IPS-NIHi11 (cell line): ENCODE measurements around the gene C1QTNF6.

Experiments used
- DNase-seq: peaks from one replicate; pipeline ENCODE4 v3.0.0; 2012; ENCODE audit warnings: mixed read lengths, low spot score

The C1QTNF6 gene

GRCh38 chr22:37141971-37142370 lies 46.1 kb downstream of the C1QTNF6 start:
- no peak for DNase-seq

DNA sequence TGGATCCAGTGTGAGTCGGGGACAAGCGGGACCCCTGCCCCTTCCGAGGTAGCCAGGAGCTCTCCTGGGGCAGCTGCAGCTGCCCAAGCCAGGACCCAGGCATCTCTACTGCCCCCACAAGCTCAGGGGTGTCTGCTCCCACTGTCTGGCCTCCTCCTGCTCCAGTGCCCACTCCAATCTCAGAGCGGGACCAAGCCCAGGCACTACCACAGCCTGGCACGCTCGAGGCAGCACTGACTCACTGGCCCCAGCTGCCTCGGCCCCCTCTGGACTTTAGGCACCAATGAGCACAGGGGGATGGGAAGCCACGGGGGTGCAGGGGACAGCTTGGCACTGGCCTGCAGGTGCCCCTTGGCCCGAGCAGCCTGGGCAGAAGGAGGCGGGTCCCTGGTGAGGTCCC lies 46.6 kb downstream of the C1QTNF6 start:
- no peak for DNase-seq

DNA sequence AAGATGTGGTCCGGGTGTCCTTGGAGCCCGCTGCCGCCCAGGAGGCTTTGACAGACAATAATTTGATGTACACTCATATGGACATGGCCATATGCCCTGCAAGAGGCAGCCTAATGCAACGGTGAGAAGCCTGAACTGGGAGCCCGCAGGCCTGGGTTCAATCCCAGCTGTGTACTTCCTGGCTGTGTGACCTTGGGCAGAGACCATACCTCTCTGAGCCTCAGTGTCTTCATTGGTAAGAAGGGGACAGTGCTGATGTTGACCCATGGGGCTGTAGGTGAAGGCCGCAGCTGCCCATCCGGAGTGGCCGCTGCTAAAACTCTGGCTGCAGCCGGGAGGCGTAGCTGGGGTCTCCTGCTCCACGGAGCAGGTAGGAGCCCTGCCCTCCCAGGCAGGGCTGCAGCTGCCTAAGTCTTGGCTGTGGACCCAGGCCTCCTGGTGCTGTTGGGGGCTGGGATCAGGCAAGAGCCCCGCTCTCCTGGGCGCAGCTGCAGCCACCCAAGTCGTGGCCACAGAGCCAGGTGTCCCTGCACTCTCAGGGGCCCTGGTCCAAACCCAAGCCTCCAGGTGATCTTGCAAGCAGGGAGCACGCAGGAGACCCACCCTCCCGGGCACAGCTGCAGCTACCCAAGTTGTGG lies 47.2 kb downstream of the C1QTNF6 start:
- no peak for DNase-seq

- DNase-seq = no peak
Measured at GRCh38 chr22:37139762-37140161, 48.3 kb downstream of the C1QTNF6 start.

DNA sequence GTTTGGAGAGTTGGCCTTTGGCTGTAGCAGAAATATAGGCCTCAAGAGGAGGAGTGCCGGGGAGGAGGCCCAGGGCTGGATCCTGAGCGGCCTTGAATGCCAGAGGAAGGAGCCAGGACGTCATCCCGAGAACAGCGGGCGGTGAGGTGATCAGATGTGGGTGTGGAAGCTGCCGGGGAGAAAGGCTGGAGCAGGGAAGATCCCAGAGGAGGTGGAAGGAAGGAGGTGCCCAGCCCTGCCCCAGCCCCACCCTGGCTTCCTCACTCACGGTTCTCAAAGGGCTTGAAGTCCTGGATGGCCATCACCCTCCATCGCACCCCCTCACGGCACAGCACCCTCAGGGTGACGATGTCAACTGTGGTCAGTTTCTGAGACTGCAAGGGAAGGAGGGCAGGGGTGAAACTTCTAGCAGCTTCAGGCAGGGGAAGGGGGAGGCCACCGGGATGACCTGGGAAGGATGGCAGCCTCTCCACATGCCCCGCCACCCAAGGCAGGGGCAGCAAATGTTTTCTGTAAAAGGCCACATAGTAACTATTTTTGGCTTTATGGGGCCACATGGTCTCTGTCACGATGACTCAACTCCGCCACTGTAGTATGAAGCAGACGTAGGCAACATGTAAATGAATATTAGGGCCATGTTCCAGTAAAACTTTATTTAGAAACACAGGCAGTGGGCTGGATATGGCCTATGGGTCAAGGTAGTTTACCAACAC lies 49.0 kb downstream of the C1QTNF6 start:
- DNase-seq = no peak

GRCh38 chr22:37137903-37138665 lies 50.0 kb downstream of the C1QTNF6 start:
- no peak for DNase-seq

DNA sequence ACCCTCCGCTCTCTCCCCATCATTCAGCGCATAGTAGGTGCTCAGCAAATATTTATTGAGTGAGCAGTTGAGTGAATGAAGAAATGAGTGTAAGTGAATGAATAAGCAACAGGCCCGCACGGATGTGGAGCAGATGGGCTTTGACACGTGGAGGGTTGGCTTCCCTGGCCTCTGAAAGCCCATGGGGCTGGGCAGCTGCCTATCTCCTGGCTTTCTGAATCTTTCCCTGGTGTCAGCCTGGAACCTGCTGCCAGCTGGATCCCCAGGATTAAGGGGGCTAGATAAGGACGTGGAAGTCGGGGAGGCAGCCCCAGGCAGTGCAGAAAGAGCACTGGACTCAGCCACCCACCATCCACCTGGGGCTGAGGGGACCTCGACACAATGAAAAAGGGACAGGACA lies 50.9 kb downstream of the C1QTNF6 start:
- DNase-seq = no peak

DNA sequence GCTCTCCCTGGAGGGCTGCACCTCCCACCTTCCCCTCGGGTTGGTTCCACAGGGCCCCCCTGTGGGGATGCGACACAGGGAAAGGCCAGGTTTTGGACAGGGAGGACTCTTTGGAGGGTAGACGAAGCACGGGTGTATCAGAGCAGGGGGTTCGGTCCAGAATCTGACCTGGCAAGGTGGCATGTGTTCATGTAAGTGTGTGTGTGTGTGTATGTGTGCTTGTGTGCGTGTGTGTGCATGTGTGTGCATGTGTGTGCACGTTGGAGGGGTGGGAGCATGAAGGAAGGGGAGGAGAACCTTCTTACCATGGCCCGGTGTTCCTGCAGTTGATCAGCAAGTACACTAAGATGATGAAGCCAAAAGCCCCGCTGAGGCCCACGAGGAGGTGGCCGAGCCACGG lies 53.0 kb downstream of the C1QTNF6 start:
- no peak for DNase-seq

GRCh38 chr22:37133304-37134018 lies 54.6 kb downstream of the C1QTNF6 start:
- DNase-seq = no peak

GRCh38 chr22:37132773-37133172 lies 55.3 kb downstream of the C1QTNF6 start:
- DNase-seq = no peak
